Adrenal gland (tissue), 12 donors: ENCODE measurements around the gene RPL28. TPM values are rescaled to one million over a fixed set of nuclear protein-coding genes. Genes with fewer than 3 reads are reported as not detected.

Experiments used
- DNase-seq, 7 donors: peaks; one replicate each; pipeline ENCODE4 v3.0.0-alpha.2; 2019 to 2020
- H3K27ac ChIP-seq, 5 donors: fragments of 200-600 bp; sonication (generic) in 4 of 5; 1 replicate in 3 of 5; 2 replicates in 2 of 5; pipeline versions ENCODE4 v1.5.1 to v1.8.0; 2016 to 2020; ENCODE audit warnings: mild to moderate bottlenecking in 1 of 5
- H3K27me3 ChIP-seq: fragments of 200-600 bp; 2 replicates; pipeline ENCODE4 v1.8.0; 2021
- H3K36me3 ChIP-seq, 2 donors: fragments of 200-600 bp; replicated peaks in 1 of 2; 1 replicate in 1 of 2; 2 replicates in 1 of 2; pipeline versions ENCODE4 v1.5.1 to v1.8.0; 2018 to 2022
- H3K4me1 ChIP-seq, 2 donors: fragments of 200-600 bp; replicated peaks in 1 of 2; 1 replicate in 1 of 2; 2 replicates in 1 of 2; pipeline versions ENCODE4 v1.5.1 to v1.8.0; 2018 to 2021
- H3K4me3 ChIP-seq, 4 donors: fragments of 200-600 bp; sonication (generic) in 3 of 4; one replicate each; pipeline ENCODE4 v1.5.1; 2016 to 2018
- H3K9me3 ChIP-seq, 3 donors: fragments of 200-600 bp; sonication (generic) in 1 of 3; replicated peaks in 1 of 3; 1 replicate in 2 of 3; 2 replicates in 1 of 3; pipeline versions ENCODE4 v1.5.1 to v1.8.0; 2016 to 2021
- CTCF ChIP-seq, 6 experiments: fragments of 450-650 bp in 4 of 6; fragments of 200-600 bp in 2 of 6; sonication (generic) in 1 of 6; IDR thresholded peaks; 1 replicate in 5 of 6; 2 replicates in 1 of 6; pipeline versions ENCODE4 v1.5.1 to v1.8.0; 2016 to 2021; ENCODE audit warnings: antibody characterized with exemption in 6 of 6, mild to moderate bottlenecking in 2 of 6, moderate library complexity in 1 of 6
- POLR2A ChIP-seq, 2 donors: fragments of 450-650 bp; IDR thresholded peaks; one replicate each; pipeline ENCODE4 v1.6.1; 2017; ENCODE audit warnings: antibody characterized with exemption in 2 of 2, mild to moderate bottlenecking in 2 of 2, moderate library complexity in 1 of 2
- WGBS, 4 donors: extraction: QIAGEN DNeasy Blood & Tissue Kit in 2 of 4; methylation state at CpG; one replicate each; pipeline versions ENCODE4 v1.1.5 to v1.1.7; 2013 to 2017; 5-methylcytosine and 5-hydroxymethylcytosine counted together
- intact Hi-C, 2 donors: fragments of 100-400 bp; cut with DNase I; formaldehyde crosslinking; loops; one replicate each; pipeline versions ENCODE4 v1.14.1 to v1.15.0; 2022 to 2023
- polyA plus RNA-seq, 3 donors: library from polyadenylated mRNA; stranded (reverse); fragments of 200-250 nt in 2 of 3; fragments of 350-450 nt in 1 of 3; fragmentation: Illumina TruSeq in 1 of 3; extraction: RNeasy Lipid Tissue Mini Kit (QIAGEN cat#74804) in 1 of 3; gene quantifications; one replicate each; pipeline ENCODE4 v1.2.3, GENCODE V29; 2013 to 2014
- total RNA-seq, 9 donors: library from RNA; depleted of rRNA in 4 of 9; stranded (reverse); fragments of >200 nt in 4 of 9; fragments of 120-200 nt in 1 of 9; fragmentation: NEBNext Ultra II Directional in 1 of 9; extraction: Animal tissue kit (Norgen Biotek cat#: 25700) in 1 of 9; gene quantifications; one replicate each; pipeline versions ENCODE4 v1.1.0 to v1.2.4, GENCODE V29; 2013 to 2023
- donor health status: healthy with polysubstance abuse.
- donor health status: Bipolar disorder and iron deficiency.
- donor health status: DM: yes; HTN: yes; CAD: no.
- donor health status: DM: no; HTN: no; CAD: no.
- donor health status: DM: no; HTN: no; CAD: no.
- donor health status: DM: yes; HTN: yes; CAD: no.

RPL28 gene
- total and polyA plus RNA-seq, 12 donors, result 194 to 2,804 (median 1,045) TPM

- H3K27ac ChIP-seq, result no peak overlapping the region
- H3K27me3 ChIP-seq, result peaks cover 21% of the 10 kb centered on the region
- TF ChIP-seq CTCF (IDR thresholded peaks at IDR 0.05), result no peak
- whole genome bisulfite sequencing, 4 donors, result 1 to 3% (median 2%) methylated on average over 10 to 71 of the region's 80 CpGs
- H3K9me3 ChIP-seq, result no peaks in the 10 kb centered on the region
- H3K36me3 ChIP-seq, result no peaks in the 10 kb centered on the region
- no peak overlapping the region for H3K4me3 ChIP-seq
- intact Hi-C loops, result no loop called here
- peaks cover 11% of the 10 kb centered on the region in 2 donors for H3K4me1 ChIP-seq
- DNase-seq, result no peak
These were observed 65.6 kb downstream of the RPL28 start for GRCh38 chr19:55451163-55451964.

- TF ChIP-seq CTCF (IDR thresholded peaks at IDR 0.05) (no peak), POLR2A (IDR thresholded peaks at IDR 0.05) (no peak)
- peaks cover 11% of the 10 kb centered on the region in 2 donors for H3K4me1 ChIP-seq
- H3K9me3 ChIP-seq, result no peaks in the 10 kb centered on the region
- H3K27ac ChIP-seq, result no peak overlapping the region
- intact Hi-C loops, result no loop called here
- peaks cover 21% of the 10 kb centered on the region for H3K27me3 ChIP-seq
- WGBS, 4 donors, result 2 to 6% (median 3%) methylated on average over 15 to 57 of the region's 57 CpGs
- peak overlapping the region in 1 of 4 donors; percentile 44 for H3K4me3 ChIP-seq
- peak in 1 of 7 donors; percentile 59 for DNase-seq
- H3K36me3 ChIP-seq, result no peaks in the 10 kb centered on the region
These were observed 66.4 kb downstream of the RPL28 start for GRCh38 chr19:55451965-55452748.

Other genes starting within 250 kb of the RPL28 start
- gene TNNT1, start 236.7 kb upstream of the RPL28 start, total RNA-seq, result 10 to 100 TPM in 1 of 9 donors, 1 to 10 TPM in 1, under 1 TPM in 4, not detected in 3; 0.36 to 11.1 (median 0.90) TPM
- 1 to 10 TPM in 1 of 3 donors, under 1 TPM in 1, not detected in 1; 0.48 to 2.5 TPM for gene TNNT1, start 236.7 kb upstream of the RPL28 start, polyA plus RNA-seq
- gene TNNI3, start 228.2 kb upstream of the RPL28 start, total RNA-seq, result 100 to 1,000 TPM in 1 of 9 donors, 10 to 100 TPM in 1, 1 to 10 TPM in 1, not detected in 6; 9.7 to 461 (median 20.5) TPM
- 10 to 100 TPM in 2 of 3 donors, under 1 TPM in 1; 0.51 to 25.3 (median 24.4) TPM for gene TNNI3, start 228.2 kb upstream of the RPL28 start, polyA plus RNA-seq
- 1 to 10 TPM; 1.9 to 5.8 (median 3.4) TPM for gene DNAAF3, start 219.3 kb upstream of the RPL28 start, total RNA-seq
- gene DNAAF3, start 219.3 kb upstream of the RPL28 start, polyA plus RNA-seq, result 1 to 10 TPM; 2.1 to 4.5 (median 3.9) TPM
- 10 to 100 TPM in 2 of 9 donors, 1 to 10 TPM in 2, under 1 TPM in 2, not detected in 3; 0.07 to 12.1 (median 3.5) TPM for gene SYT5, start 205.6 kb upstream of the RPL28 start, total RNA-seq
- gene SYT5, start 205.6 kb upstream of the RPL28 start, polyA plus RNA-seq, result 10 to 100 TPM; 19.5 to 52.0 (median 22.1) TPM
- gene PTPRH, start 176.4 kb upstream of the RPL28 start, total RNA-seq, result 100 to 1,000 TPM in 1 of 9 donors, 10 to 100 TPM in 8; 42.8 to 159 (median 54.8) TPM
- 10 to 100 TPM; 30.1 to 54.9 (median 34.9) TPM for gene PTPRH, start 176.4 kb upstream of the RPL28 start, polyA plus RNA-seq
- 1 to 10 TPM; 1.5 to 5.2 (median 4.1) TPM for gene TMEM86B, start 157.2 kb upstream of the RPL28 start, total RNA-seq
- 10 to 100 TPM in 2 of 3 donors, under 1 TPM in 1; 0.20 to 47.8 (median 23.1) TPM for gene TMEM86B, start 157.2 kb upstream of the RPL28 start, polyA plus RNA-seq
- gene PPP6R1, start 126.9 kb upstream of the RPL28 start, total RNA-seq, result 100 to 1,000 TPM in 2 of 9 donors, 10 to 100 TPM in 7; 28.9 to 116 (median 87.2) TPM
- gene PPP6R1, start 126.9 kb upstream of the RPL28 start, polyA plus RNA-seq, result 100 to 1,000 TPM in 1 of 3 donors, 10 to 100 TPM in 2; 33.4 to 102 (median 56.1) TPM
- gene HSPBP1, start 105.8 kb upstream of the RPL28 start, total RNA-seq, result 10 to 100 TPM; 22.0 to 46.0 (median 31.8) TPM
- gene HSPBP1, start 105.8 kb upstream of the RPL28 start, polyA plus RNA-seq, result 10 to 100 TPM; 18.8 to 49.8 (median 49.2) TPM
- gene BRSK1, start 101.9 kb upstream of the RPL28 start, total RNA-seq, result 10 to 100 TPM in 7 of 9 donors, 1 to 10 TPM in 2; 2.0 to 24.9 (median 13.1) TPM
- gene BRSK1, start 101.9 kb upstream of the RPL28 start, polyA plus RNA-seq, result 10 to 100 TPM in 2 of 3 donors, 1 to 10 TPM in 1; 7.2 to 64.3 (median 27.6) TPM
- 10 to 100 TPM in 2 of 9 donors, 1 to 10 TPM in 6, under 1 TPM in 1; 0.11 to 20.8 (median 7.9) TPM for gene TMEM150B, start 60.6 kb upstream of the RPL28 start, total RNA-seq
- 1 to 10 TPM in 2 of 3 donors, under 1 TPM in 1; 0.51 to 4.7 (median 2.5) TPM for gene TMEM150B, start 60.6 kb upstream of the RPL28 start, polyA plus RNA-seq
- 10 to 100 TPM in 6 of 9 donors, 1 to 10 TPM in 3; 3.9 to 38.3 (median 14.9) TPM for gene KMT5C, start 46.1 kb upstream of the RPL28 start, total RNA-seq
- 10 to 100 TPM in 2 of 3 donors, 1 to 10 TPM in 1; 1.4 to 56.7 (median 30.3) TPM for gene KMT5C, start 46.1 kb upstream of the RPL28 start, polyA plus RNA-seq
- gene COX6B2, start 31.2 kb upstream of the RPL28 start, total RNA-seq, result under 1 TPM in 2 of 9 donors, not detected in 7; 0.17 to 0.18 TPM
- gene COX6B2, start 31.2 kb upstream of the RPL28 start, polyA plus RNA-seq, result not detected
- not detected for gene GARIN5B, start 22.7 kb upstream of the RPL28 start, total RNA-seq
- not detected for gene GARIN5B, start 22.7 kb upstream of the RPL28 start, polyA plus RNA-seq
- gene IL11, start 15.5 kb upstream of the RPL28 start, total RNA-seq, result under 1 TPM in 2 of 9 donors, not detected in 7; 0.17 to 0.28 TPM
- 1 to 10 TPM in 1 of 3 donors, under 1 TPM in 1, not detected in 1; 0.24 to 1.1 TPM for gene IL11, start 15.5 kb upstream of the RPL28 start, polyA plus RNA-seq
- gene TMEM190, start 9.1 kb upstream of the RPL28 start, total RNA-seq, result 1 to 10 TPM in 2 of 9 donors, under 1 TPM in 1, not detected in 6; 0.55 to 2.3 (median 1.1) TPM
- gene TMEM190, start 9.1 kb upstream of the RPL28 start, polyA plus RNA-seq, result 10 to 100 TPM in 1 of 3 donors, 1 to 10 TPM in 1, under 1 TPM in 1; 0.62 to 63.0 (median 4.7) TPM
- 1 to 10 TPM in 8 of 9 donors, under 1 TPM in 1; 0.28 to 9.3 (median 2.9) TPM for gene TMEM238, start 1.6 kb upstream of the RPL28 start, total RNA-seq
- gene TMEM238, start 1.6 kb upstream of the RPL28 start, polyA plus RNA-seq, result under 1 TPM in 1 of 3 donors, not detected in 2; 0.13 TPM
- gene UBE2S, start 21.9 kb downstream of the RPL28 start, total RNA-seq, result 10 to 100 TPM; 13.0 to 57.1 (median 20.3) TPM
- 10 to 100 TPM in 2 of 3 donors, 1 to 10 TPM in 1; 8.8 to 18.0 (median 11.9) TPM for gene UBE2S, start 21.9 kb downstream of the RPL28 start, polyA plus RNA-seq
- gene SHISA7, start 57.4 kb downstream of the RPL28 start, total RNA-seq, result under 1 TPM in 5 of 9 donors, not detected in 4; 0.08 to 0.49 (median 0.20) TPM
- gene SHISA7, start 57.4 kb downstream of the RPL28 start, polyA plus RNA-seq, result 1 to 10 TPM in 2 of 3 donors, under 1 TPM in 1; 0.47 to 1.3 (median 1.1) TPM
- gene ISOC2, start 75.7 kb downstream of the RPL28 start, total RNA-seq, result 100 to 1,000 TPM in 1 of 9 donors, 10 to 100 TPM in 8; 58.2 to 181 (median 78.3) TPM
- 100 to 1,000 TPM in 1 of 3 donors, 10 to 100 TPM in 2; 18.1 to 119 (median 75.0) TPM for gene ISOC2, start 75.7 kb downstream of the RPL28 start, polyA plus RNA-seq
- gene C19orf85, start 78.8 kb downstream of the RPL28 start, total RNA-seq, result not detected
- gene C19orf85, start 78.8 kb downstream of the RPL28 start, polyA plus RNA-seq, result not detected
- gene ZNF628, start 90.7 kb downstream of the RPL28 start, total RNA-seq, result 10 to 100 TPM in 3 of 9 donors, 1 to 10 TPM in 5, under 1 TPM in 1; 0.83 to 27.9 (median 8.7) TPM
- gene ZNF628, start 90.7 kb downstream of the RPL28 start, polyA plus RNA-seq, result 10 to 100 TPM in 1 of 3 donors, 1 to 10 TPM in 1, under 1 TPM in 1; 0.04 to 17.5 (median 3.7) TPM
- gene NAT14, start 99.3 kb downstream of the RPL28 start, total RNA-seq, result 10 to 100 TPM in 6 of 9 donors, 1 to 10 TPM in 3; 4.9 to 46.7 (median 18.3) TPM
- gene NAT14, start 99.3 kb downstream of the RPL28 start, polyA plus RNA-seq, result 100 to 1,000 TPM in 1 of 3 donors, 10 to 100 TPM in 1, 1 to 10 TPM in 1; 6.2 to 108 (median 53.8) TPM
- gene SSC5D, start 102.5 kb downstream of the RPL28 start, total RNA-seq, result 1 to 10 TPM in 8 of 9 donors, under 1 TPM in 1; 0.33 to 6.8 (median 4.4) TPM
- 1 to 10 TPM; 1.3 to 10.0 (median 1.5) TPM for gene SSC5D, start 102.5 kb downstream of the RPL28 start, polyA plus RNA-seq
- not detected for gene SBK2, start 151.2 kb downstream of the RPL28 start, total RNA-seq
- gene SBK2, start 151.2 kb downstream of the RPL28 start, polyA plus RNA-seq, result not detected
- under 1 TPM in 2 of 9 donors, not detected in 7; 0.18 to 0.68 TPM for gene SBK3, start 159.6 kb downstream of the RPL28 start, total RNA-seq
- gene SBK3, start 159.6 kb downstream of the RPL28 start, polyA plus RNA-seq, result under 1 TPM in 1 of 3 donors, not detected in 2; 0.10 TPM
- 10 to 100 TPM in 2 of 9 donors, 1 to 10 TPM in 7; 2.1 to 15.8 (median 7.9) TPM for gene ZNF579, start 194.9 kb downstream of the RPL28 start, total RNA-seq
- gene ZNF579, start 194.9 kb downstream of the RPL28 start, polyA plus RNA-seq, result 10 to 100 TPM in 2 of 3 donors, 1 to 10 TPM in 1; 2.8 to 27.1 (median 12.2) TPM
- gene FIZ1, start 213.6 kb downstream of the RPL28 start, total RNA-seq, result 10 to 100 TPM in 4 of 9 donors, 1 to 10 TPM in 5; 4.4 to 19.7 (median 9.2) TPM
- 10 to 100 TPM in 2 of 3 donors, 1 to 10 TPM in 1; 6.3 to 19.6 (median 15.2) TPM for gene FIZ1, start 213.6 kb downstream of the RPL28 start, polyA plus RNA-seq
- 10 to 100 TPM in 8 of 9 donors, 1 to 10 TPM in 1; 7.7 to 83.7 (median 24.6) TPM for gene ZNF524, start 214.4 kb downstream of the RPL28 start, total RNA-seq
- 10 to 100 TPM in 2 of 3 donors, under 1 TPM in 1; 0.93 to 57.6 (median 57.1) TPM for gene ZNF524, start 214.4 kb downstream of the RPL28 start, polyA plus RNA-seq
- gene ZNF865, start 219.7 kb downstream of the RPL28 start, total RNA-seq, result 10 to 100 TPM in 5 of 9 donors, 1 to 10 TPM in 3, under 1 TPM in 1; 0.72 to 19.6 (median 10.3) TPM
- gene ZNF865, start 219.7 kb downstream of the RPL28 start, polyA plus RNA-seq, result 10 to 100 TPM in 2 of 3 donors, 1 to 10 TPM in 1; 2.0 to 24.7 (median 11.7) TPM
- gene ZNF784, start 238.6 kb downstream of the RPL28 start, total RNA-seq, result 10 to 100 TPM in 3 of 9 donors, 1 to 10 TPM in 6; 5.4 to 16.3 (median 9.7) TPM
- 10 to 100 TPM in 1 of 3 donors, 1 to 10 TPM in 2; 3.5 to 13.6 (median 8.3) TPM for gene ZNF784, start 238.6 kb downstream of the RPL28 start, polyA plus RNA-seq